ENCODE data around the gene CNTNAP2.

CNTNAP2 gene

GRCh38 chr7:147136352-147136751 is 1019.8 kb downstream of the CNTNAP2 start:
- no peak for DNase-seq (ENCODE audit: low spot score)

- no peak for DNase-seq (ENCODE audit: low spot score)
These were observed 1028.6 kb downstream of the CNTNAP2 start for GRCh38 chr7:147145194-147145593.

- DNase-seq (ENCODE audit: low spot score), result no peak
These were observed 1029.6 kb downstream of the CNTNAP2 start for GRCh38 chr7:147146169-147146568.

GRCh38 chr7:147151661-147152060 is 1035.1 kb downstream of the CNTNAP2 start:
- no peak for DNase-seq (ENCODE audit: low spot score)

GRCh38 chr7:147153571-147153970 is 1037.0 kb downstream of the CNTNAP2 start:
- no peak for DNase-seq (ENCODE audit: low spot score)

- no peak for DNase-seq (ENCODE audit: low spot score)
These were observed 1044.8 kb downstream of the CNTNAP2 start for GRCh38 chr7:147161405-147161804.

GRCh38 chr7:147170341-147171012 is 1053.9 kb downstream of the CNTNAP2 start:
- DNase-seq (ENCODE audit: low spot score), result no peak

- no peak for DNase-seq (ENCODE audit: low spot score)
These were observed 1054.4 kb downstream of the CNTNAP2 start for GRCh38 chr7:147171013-147171391.

- no peak for DNase-seq (ENCODE audit: low spot score)
These were observed 1057.3 kb downstream of the CNTNAP2 start for GRCh38 chr7:147173883-147174282.

GRCh38 chr7:147182874-147183273 is 1066.3 kb downstream of the CNTNAP2 start:
- DNase-seq (ENCODE audit: low spot score), result no peak

- DNase-seq (ENCODE audit: low spot score), result no peak
These were observed 1066.7 kb downstream of the CNTNAP2 start for GRCh38 chr7:147183276-147183675.

GRCh38 chr7:147188467-147188866 is 1071.9 kb downstream of the CNTNAP2 start:
- DNase-seq (ENCODE audit: low spot score), result no peak

GRCh38 chr7:147193476-147193875 is 1076.9 kb downstream of the CNTNAP2 start:
- DNase-seq (ENCODE audit: low spot score), result no peak

- no peak for DNase-seq (ENCODE audit: low spot score)
These were observed 1079.9 kb downstream of the CNTNAP2 start for GRCh38 chr7:147196481-147196880.

- DNase-seq (ENCODE audit: low spot score), result no peak
These were observed 1080.4 kb downstream of the CNTNAP2 start for GRCh38 chr7:147197006-147197405.

GRCh38 chr7:147199868-147200267 is 1083.3 kb downstream of the CNTNAP2 start:
- DNase-seq (ENCODE audit: low spot score), result no peak

GRCh38 chr7:147207988-147208387 is 1091.4 kb downstream of the CNTNAP2 start:
- DNase-seq (ENCODE audit: low spot score), result no peak

- DNase-seq (ENCODE audit: low spot score), result no peak
These were observed 1114.7 kb downstream of the CNTNAP2 start for GRCh38 chr7:147231275-147231674.

- DNase-seq (ENCODE audit: low spot score), result no peak
These were observed 1119.2 kb downstream of the CNTNAP2 start for GRCh38 chr7:147235645-147236382.

GRCh38 chr7:147240468-147240867 is 1123.9 kb downstream of the CNTNAP2 start:
- DNase-seq (ENCODE audit: low spot score), result no peak

GRCh38 chr7:147245274-147245673 is 1128.7 kb downstream of the CNTNAP2 start:
- DNase-seq (ENCODE audit: low spot score), result peak; percentile 57

GRCh38 chr7:147249956-147250355 is 1133.4 kb downstream of the CNTNAP2 start:
- no peak for DNase-seq (ENCODE audit: low spot score)

GRCh38 chr7:147251751-147252325 is 1135.2 kb downstream of the CNTNAP2 start:
- DNase-seq (ENCODE audit: low spot score), result no peak
